H9 (cell line): ENCODE data around the gene ACTL8. TPM values are rescaled to one million over a fixed set of nuclear protein-coding genes. Genes with fewer than 3 reads are reported as not detected.
A peak's percentile ranks its signal among the peaks of the same experiment; 100 is the strongest.

Experiments used
- DNase-seq: peaks from one replicate; pipeline ENCODE4 v3.0.0-alpha.2; 2017
- H2AFZ ChIP-seq: one replicate; pipeline ENCODE4 v1.6.1; 2013; ENCODE audit warnings: mild to moderate bottlenecking, low read length, control low read depth, moderate library complexity
- H2AK5ac ChIP-seq: 2 replicates; pipeline ENCODE4 v1.6.1; 2013; ENCODE audit warnings: low read length, control low read depth, mixed read lengths; ENCODE audit not compliant: insufficient read length
- H2BK120ac ChIP-seq: one replicate; pipeline ENCODE4 v1.6.1; 2013; ENCODE audit warnings: low read depth, mild to moderate bottlenecking, low read length, control low read depth, inconsistent platforms; ENCODE audit not compliant: poor library complexity, severe bottlenecking
- H2BK12ac ChIP-seq: 2 replicates; pipeline ENCODE4 v1.6.1; 2013; ENCODE audit warnings: low read length, control low read depth, mixed read lengths, low read depth; ENCODE audit not compliant: insufficient read length
- H2BK15ac ChIP-seq: 2 replicates; pipeline ENCODE4 v1.6.1; 2013; ENCODE audit warnings: low read depth, low read length, control low read depth
- H2BK20ac ChIP-seq: one replicate; pipeline ENCODE4 v1.6.1; 2013; ENCODE audit warnings: low read depth, mild to moderate bottlenecking, low read length, control low read depth, inconsistent platforms; ENCODE audit not compliant: poor library complexity, severe bottlenecking
- H2BK5ac ChIP-seq: 2 replicates; pipeline ENCODE4 v1.6.1; 2013; ENCODE audit warnings: low read length, control low read depth, mixed read lengths; ENCODE audit not compliant: insufficient read length
- H3K14ac ChIP-seq: 2 replicates; pipeline ENCODE4 v1.6.1; 2013; ENCODE audit warnings: low read length, control low read depth; ENCODE audit not compliant: insufficient read depth
- H3K18ac ChIP-seq: 2 replicates; pipeline ENCODE4 v1.6.1; 2013; ENCODE audit warnings: low read depth, mild to moderate bottlenecking, mixed read lengths, low read length, control low read depth; ENCODE audit not compliant: insufficient read length
- H3K23ac ChIP-seq: 2 replicates; pipeline ENCODE4 v1.6.1; 2013; ENCODE audit warnings: low read length, control low read depth, mixed read lengths, low read depth; ENCODE audit not compliant: insufficient read length
- H3K23me2 ChIP-seq: 2 replicates; pipeline ENCODE4 v1.6.1; 2013; ENCODE audit warnings: low read depth, mild to moderate bottlenecking, mixed read lengths, low read length, control low read depth; ENCODE audit not compliant: insufficient read length, poor library complexity, severe bottlenecking
- H3K27ac ChIP-seq: 2 replicates; pipeline ENCODE4 v1.5.1; 2013; ENCODE audit warnings: low read length, control low read depth, mixed read lengths, low read depth; ENCODE audit not compliant: insufficient read length
- H3K27me3 ChIP-seq: 2 replicates; pipeline ENCODE4 v1.6.1; 2013; ENCODE audit warnings: low read length, control low read depth, inconsistent platforms; ENCODE audit not compliant: insufficient read depth
- H3K4ac ChIP-seq: 2 replicates; pipeline ENCODE4 v1.6.1; 2013; ENCODE audit warnings: low read depth, mild to moderate bottlenecking, control low read depth, inconsistent platforms, low read length, moderate library complexity
- H3K4me1 ChIP-seq: 2 replicates; pipeline ENCODE4 v1.6.1; 2013; ENCODE audit warnings: low read length, control low read depth, inconsistent platforms; ENCODE audit not compliant: insufficient read depth
- H3K4me2 ChIP-seq: 2 replicates; pipeline ENCODE4 v1.6.1; 2013; ENCODE audit warnings: low read length, control low read depth, mixed read lengths; ENCODE audit not compliant: insufficient read length, insufficient read depth
- H3K56ac ChIP-seq: 2 replicates; pipeline ENCODE4 v1.6.1; 2013; ENCODE audit warnings: low read depth, mild to moderate bottlenecking, mixed read lengths, low read length, control low read depth; ENCODE audit not compliant: insufficient read length
- H3K79me1 ChIP-seq: 2 replicates; pipeline ENCODE4 v1.6.1; 2013; ENCODE audit warnings: low read depth, mild to moderate bottlenecking, moderate library complexity, low read length, control low read depth, inconsistent platforms; ENCODE audit not compliant: insufficient read depth, poor library complexity, severe bottlenecking
- H3K79me2 ChIP-seq: 2 replicates; pipeline ENCODE4 v1.6.1; 2013; ENCODE audit warnings: low read length, control low read depth, inconsistent platforms; ENCODE audit not compliant: insufficient read depth
- H3K9ac ChIP-seq: 2 replicates; pipeline ENCODE4 v1.6.1; 2013; ENCODE audit warnings: low read length, control low read depth, mixed read lengths; ENCODE audit not compliant: insufficient read length; ENCODE audit errors: extremely low read depth
- H3K9me3 ChIP-seq: one replicate; pipeline ENCODE4 v1.6.1; 2013; ENCODE audit warnings: low read depth, low read length, inconsistent platforms; ENCODE audit not compliant: control insufficient read depth
- H3T11ph ChIP-seq: one replicate; pipeline ENCODE4 v1.6.1; 2013; ENCODE audit warnings: mild to moderate bottlenecking, low read length, control low read depth, inconsistent platforms
- H4K20me1 ChIP-seq: one replicate; pipeline ENCODE4 v1.6.1; 2013; ENCODE audit not compliant: control insufficient read depth, insufficient read length, insufficient read depth
- H4K5ac ChIP-seq: 2 replicates; pipeline ENCODE4 v1.6.1; 2013; ENCODE audit warnings: low read depth, mild to moderate bottlenecking, mixed read lengths, low read length, control low read depth; ENCODE audit not compliant: insufficient read length
- H4K8ac ChIP-seq: replicated peaks from 2 replicates; pipeline ENCODE4 v1.6.1; 2013; ENCODE audit warnings: low read length, control low read depth, mixed read lengths, low read depth; ENCODE audit not compliant: insufficient read length
- H4K91ac ChIP-seq: 2 replicates; pipeline ENCODE4 v1.6.1; 2013; ENCODE audit warnings: low read depth, mild to moderate bottlenecking, moderate library complexity, mixed read lengths, low read length, control low read depth; ENCODE audit not compliant: insufficient read length
- H3K27ac Mint-ChIP-seq, 3 experiments: 2 replicates in 2 of 3; 3 replicates in 1 of 3; pipeline ENCODE4 v1.8.0; 2020 to 2021; ENCODE audit warnings: mixed read lengths in 3 of 3, mild to moderate bottlenecking in 1 of 3, moderate library complexity in 1 of 3
- H3K27me3 Mint-ChIP-seq: 2 replicates; pipeline ENCODE4 v1.8.0; 2021; ENCODE audit warnings: low read depth, mild to moderate bottlenecking, moderate library complexity, mixed read lengths
- H3K36me3 Mint-ChIP-seq, 3 experiments: 2 replicates in 2 of 3; 3 replicates in 1 of 3; pipeline ENCODE4 v1.8.0; 2020 to 2021; ENCODE audit warnings: low read depth in 3 of 3, mixed read lengths in 3 of 3; ENCODE audit not compliant: insufficient read depth in 1 of 3
- H3K4me1 Mint-ChIP-seq, 2 experiments: 2 replicates each; pipeline ENCODE4 v1.8.0; 2020; ENCODE audit warnings: mixed read lengths in 2 of 2
- H3K4me3 Mint-ChIP-seq, 2 experiments: 2 replicates in 1 of 2; 3 replicates in 1 of 2; pipeline ENCODE4 v1.8.0; 2020 to 2021; ENCODE audit warnings: mild to moderate bottlenecking in 2 of 2, mixed read lengths in 2 of 2, moderate library complexity in 1 of 2
- H3K9me3 Mint-ChIP-seq, 2 experiments: 2 replicates in 1 of 2; 3 replicates in 1 of 2; pipeline ENCODE4 v1.8.0; 2020; ENCODE audit warnings: mild to moderate bottlenecking in 2 of 2, mixed read lengths in 2 of 2, moderate library complexity in 1 of 2
- CTCF ChIP-seq: fragments of 200-600 bp; sonication (generic); conservative IDR thresholded peaks from 3 replicates; pipeline ENCODE4 v1.8.0; 2021; ENCODE audit warnings: antibody characterized with exemption, mild to moderate bottlenecking
- WGBS: extraction: QIAGEN DNeasy Blood & Tissue Kit; methylation state at CpG from one replicate; pipeline ENCODE4 v1.1.7; 2013; ENCODE audit warnings: missing lambda C conversion rate, low lambda C conversion rate, mixed read lengths; ENCODE audit not compliant: insufficient read length; ENCODE audit errors: extremely low coverage; 5-methylcytosine and 5-hydroxymethylcytosine counted together
- total RNA-seq: library from RNA; stranded (reverse); gene quantifications from 2 replicates; pipeline ENCODE4 v1.2.1, GENCODE V29; 2021

Gene ACTL8
- total RNA-seq, 1 experiment from 2014 or later, result not detected

DNA sequence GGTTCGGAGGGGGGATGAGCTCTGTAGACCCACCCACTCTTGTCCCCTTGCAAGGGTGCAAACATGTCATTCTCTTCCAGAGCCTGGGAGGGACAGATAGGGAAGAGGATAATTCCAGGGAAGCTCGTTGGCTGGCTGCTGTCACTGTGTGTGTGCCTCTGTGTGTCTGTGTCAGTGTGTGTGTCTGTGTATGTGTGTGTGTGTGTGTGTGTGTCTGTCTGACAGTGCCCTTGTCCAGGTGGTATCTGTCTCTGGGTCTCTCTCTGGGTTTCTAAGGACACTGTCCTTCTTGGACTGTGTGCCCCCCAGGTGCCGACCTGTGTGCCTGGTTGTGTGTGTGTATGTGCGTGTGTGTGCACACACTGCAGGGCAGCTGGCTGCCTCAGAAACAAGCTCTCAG is 90.5 kb downstream of the ACTL8 start:
- H3K56ac ChIP-seq, result no peak overlapping the region
- no peak overlapping the region for H2BK20ac ChIP-seq
- H2BK120ac ChIP-seq, result no peak overlapping the region
- H4K5ac ChIP-seq, result no peak overlapping the region
- no peaks in the 10 kb centered on the region for H3K79me2 ChIP-seq
- no peaks in the 10 kb centered on the region for H3K23me2 ChIP-seq
- peaks cover 20% of the 10 kb centered on the region for H3K27me3 Mint-ChIP-seq
- H3K79me1 ChIP-seq, result no peaks in the 10 kb centered on the region
- no peak for TF ChIP-seq CTCF
- H3K4me2 ChIP-seq, result no peak overlapping the region
- H3K4me3 Mint-ChIP-seq, result no peak overlapping the region
- H3K9me3 Mint-ChIP-seq, result no peaks in the 10 kb centered on the region
- H3K4ac ChIP-seq, result no peak overlapping the region
- no peak overlapping the region for H4K8ac ChIP-seq
- no peak overlapping the region for H3K23ac ChIP-seq
- H3K4me1 Mint-ChIP-seq, result peaks cover 8 to 15% of the 10 kb centered on the region in 2 experiments; a peak in 3 of 4 replicates
- no peaks in the 10 kb centered on the region; the same call in 1 of the 2 replicates for H3K27me3 ChIP-seq
- H4K20me1 ChIP-seq, result no peaks in the 10 kb centered on the region
- no peak overlapping the region for H3K18ac ChIP-seq
- H3K4me1 ChIP-seq, result no peaks in the 10 kb centered on the region
- H4K91ac ChIP-seq, result no peak overlapping the region
- no CpG with 5 or more reads among the region's 4 CpGs for WGBS
- H3K27ac ChIP-seq, result no peak overlapping the region
- H3K9ac ChIP-seq, result no peak overlapping the region
- no peak overlapping the region for H2AK5ac ChIP-seq
- no peaks in the 10 kb centered on the region for H3K9me3 ChIP-seq
- no peak overlapping the region for H2BK15ac ChIP-seq
- H2BK5ac ChIP-seq, result no peak overlapping the region
- H3K14ac ChIP-seq, result peak overlapping the region; percentile 6; the same call in 1 of the 2 replicates
- no peak overlapping the region for H2BK12ac ChIP-seq
- H3K36me3 Mint-ChIP-seq, result no peaks in the 10 kb centered on the region
- H3T11ph ChIP-seq, result no peak overlapping the region
- DNase-seq, result no peak
- no peak overlapping the region for H2AFZ ChIP-seq
- H3K27ac Mint-ChIP-seq, result no peak overlapping the region
